ENCODE data around the gene HS3ST4.

Gene HS3ST4

GRCh38 chr16:25895380-25895779 is 203.6 kb downstream of the HS3ST4 start:
- no peak for DNase-seq (ENCODE audit: low read depth)

GRCh38 chr16:25896411-25896810 is 204.7 kb downstream of the HS3ST4 start:
- no peak for DNase-seq (ENCODE audit: low read depth)

- DNase-seq (ENCODE audit: low read depth): no peak
These were observed 205.9 kb downstream of the HS3ST4 start for GRCh38 chr16:25897702-25898101.

GRCh38 chr16:25905810-25906209 is 214.1 kb downstream of the HS3ST4 start:
- no peak for DNase-seq (ENCODE audit: low read depth)

DNA sequence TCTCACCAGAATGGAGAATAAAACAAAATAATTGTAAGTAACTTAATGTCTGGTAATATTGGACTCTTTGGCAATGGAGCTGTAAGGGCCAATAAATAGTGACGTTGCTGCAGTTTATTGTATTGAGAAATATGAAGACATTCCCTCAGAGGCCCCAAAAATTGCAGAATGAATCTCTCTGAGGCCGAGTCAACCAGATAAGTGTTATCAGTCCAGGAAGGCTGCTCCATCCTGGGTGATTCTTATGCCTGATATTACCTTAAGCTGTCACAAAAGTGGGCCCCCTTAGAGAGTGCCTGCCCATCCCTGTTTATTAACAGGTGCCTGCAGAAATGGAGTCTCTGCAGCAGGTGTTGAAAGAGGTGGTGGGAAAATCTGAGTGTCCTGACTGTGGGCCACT is 219.2 kb downstream of the HS3ST4 start:
- DNase-seq (ENCODE audit: low read depth): no peak

GRCh38 chr16:25912321-25912720 is 220.6 kb downstream of the HS3ST4 start:
- no peak for DNase-seq (ENCODE audit: low read depth)

GRCh38 chr16:25914357-25914962 is 222.7 kb downstream of the HS3ST4 start:
- DNase-seq (ENCODE audit: low read depth): no peak

- no peak for DNase-seq (ENCODE audit: low read depth)
These were observed 224.3 kb downstream of the HS3ST4 start for GRCh38 chr16:25916037-25916436.

- DNase-seq (ENCODE audit: low read depth): no peak
These were observed 230.7 kb downstream of the HS3ST4 start for GRCh38 chr16:25922438-25922837.

DNA sequence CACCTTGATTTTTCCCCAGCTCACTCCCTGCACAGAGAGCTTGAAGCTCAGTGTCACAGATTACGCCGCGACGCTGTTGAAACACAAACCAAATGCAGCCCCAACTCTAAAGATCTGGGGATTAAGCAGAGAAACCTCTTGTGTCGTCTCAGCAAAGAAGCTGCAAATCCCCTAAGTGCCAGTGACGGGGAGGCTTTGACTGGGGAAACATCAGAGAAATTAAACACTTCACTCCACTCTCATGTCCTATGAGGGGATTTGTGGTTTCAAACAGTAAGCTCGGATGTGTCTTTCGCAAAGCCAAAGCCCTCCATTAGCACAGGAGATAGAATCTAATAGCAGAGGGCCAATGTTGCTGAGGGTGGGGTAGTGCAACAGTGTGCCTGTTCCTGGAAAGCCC is 233.7 kb downstream of the HS3ST4 start:
- DNase-seq (ENCODE audit: low read depth): no peak

DNA sequence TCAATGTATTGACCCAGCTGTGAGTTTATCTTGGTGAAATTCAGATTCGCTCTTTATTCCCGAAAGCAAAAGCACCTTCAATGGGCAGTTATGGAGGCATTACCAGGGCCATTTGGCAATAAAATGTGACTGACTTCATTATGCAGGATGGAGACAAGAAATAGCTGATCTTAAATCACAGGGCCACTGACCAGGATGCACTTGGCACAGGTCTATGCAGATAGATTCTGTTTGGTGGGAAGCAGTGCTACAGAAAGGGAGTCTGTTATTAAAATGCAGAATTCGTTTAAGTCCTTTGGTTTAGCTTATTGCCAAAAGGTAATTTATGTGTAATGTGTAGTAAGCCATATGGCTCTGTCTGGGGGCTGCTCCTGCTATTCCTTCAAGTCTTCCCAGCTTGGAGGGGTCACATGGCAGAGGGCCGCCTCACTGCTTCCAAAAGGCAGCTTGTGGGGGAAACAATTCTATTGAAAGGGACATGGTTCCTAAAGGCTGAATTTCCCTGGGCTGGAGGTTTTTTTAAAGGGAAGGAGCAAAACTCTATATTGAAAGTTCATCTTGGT is 239.8 kb downstream of the HS3ST4 start:
- DNase-seq (ENCODE audit: low read depth): no peak

DNA sequence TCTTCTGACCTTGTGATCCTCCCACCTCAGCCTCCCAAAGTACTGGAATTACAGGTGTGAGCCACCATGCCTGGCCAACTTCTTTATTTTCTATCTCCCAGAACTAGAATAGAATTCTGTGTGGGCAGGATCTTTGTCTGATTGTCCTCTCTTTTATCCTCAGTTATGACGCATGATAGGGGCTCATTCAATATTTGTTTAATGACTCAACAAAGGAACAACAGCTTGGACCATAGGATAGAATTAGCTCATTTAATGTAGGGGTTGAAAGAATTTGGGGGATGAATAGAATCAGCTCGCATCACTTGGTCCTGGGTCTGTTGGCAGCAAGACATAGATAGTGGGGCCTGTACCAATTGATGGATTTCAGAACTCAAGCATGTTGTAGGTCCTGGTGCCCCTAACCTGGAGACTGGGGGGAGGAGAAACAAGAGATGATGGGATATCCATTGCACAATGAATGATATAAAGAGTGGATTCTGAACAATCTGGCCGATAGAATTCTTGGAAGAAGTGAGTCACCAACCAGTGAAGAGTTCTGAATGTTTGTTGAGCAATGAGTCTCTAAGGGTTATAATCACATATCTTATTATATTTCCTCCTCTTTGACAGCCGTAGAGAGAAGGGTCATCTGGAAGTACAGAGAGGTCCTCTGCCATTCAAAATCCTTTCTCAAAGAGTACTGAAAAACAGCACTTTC is 250.2 kb downstream of the HS3ST4 start:
- DNase-seq (ENCODE audit: low read depth): no peak

- no peak for DNase-seq (ENCODE audit: low read depth)
These were observed 259.0 kb downstream of the HS3ST4 start for GRCh38 chr16:25950586-25951281.

- DNase-seq (ENCODE audit: low read depth): no peak
These were observed 260.2 kb downstream of the HS3ST4 start for GRCh38 chr16:25951999-25952398.

DNA sequence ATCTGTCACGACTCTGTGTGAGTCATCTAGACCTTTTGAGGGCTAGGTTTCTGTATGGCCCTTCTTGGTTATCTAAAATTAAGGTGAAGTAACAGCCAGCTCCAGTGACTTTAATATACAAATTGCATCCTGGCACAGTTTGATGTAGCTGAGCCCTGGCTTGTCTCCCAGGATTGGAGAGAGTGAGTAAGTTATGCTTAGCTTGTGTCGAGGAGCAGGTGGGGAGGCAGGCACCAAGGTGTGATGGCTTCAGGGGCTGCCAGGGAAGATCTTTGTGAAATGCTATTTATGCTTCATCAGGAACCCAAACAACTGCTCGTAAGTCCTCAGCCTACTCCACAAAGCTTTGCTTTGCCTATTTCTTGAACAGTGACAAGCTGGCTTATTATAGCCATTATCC is 261.2 kb downstream of the HS3ST4 start:
- DNase-seq (ENCODE audit: low read depth): no peak

- no peak for DNase-seq (ENCODE audit: low read depth)
These were observed 265.9 kb downstream of the HS3ST4 start for GRCh38 chr16:25957707-25958106.

- no peak for DNase-seq (ENCODE audit: low read depth)
These were observed 267.5 kb downstream of the HS3ST4 start for GRCh38 chr16:25959221-25959620.

DNA sequence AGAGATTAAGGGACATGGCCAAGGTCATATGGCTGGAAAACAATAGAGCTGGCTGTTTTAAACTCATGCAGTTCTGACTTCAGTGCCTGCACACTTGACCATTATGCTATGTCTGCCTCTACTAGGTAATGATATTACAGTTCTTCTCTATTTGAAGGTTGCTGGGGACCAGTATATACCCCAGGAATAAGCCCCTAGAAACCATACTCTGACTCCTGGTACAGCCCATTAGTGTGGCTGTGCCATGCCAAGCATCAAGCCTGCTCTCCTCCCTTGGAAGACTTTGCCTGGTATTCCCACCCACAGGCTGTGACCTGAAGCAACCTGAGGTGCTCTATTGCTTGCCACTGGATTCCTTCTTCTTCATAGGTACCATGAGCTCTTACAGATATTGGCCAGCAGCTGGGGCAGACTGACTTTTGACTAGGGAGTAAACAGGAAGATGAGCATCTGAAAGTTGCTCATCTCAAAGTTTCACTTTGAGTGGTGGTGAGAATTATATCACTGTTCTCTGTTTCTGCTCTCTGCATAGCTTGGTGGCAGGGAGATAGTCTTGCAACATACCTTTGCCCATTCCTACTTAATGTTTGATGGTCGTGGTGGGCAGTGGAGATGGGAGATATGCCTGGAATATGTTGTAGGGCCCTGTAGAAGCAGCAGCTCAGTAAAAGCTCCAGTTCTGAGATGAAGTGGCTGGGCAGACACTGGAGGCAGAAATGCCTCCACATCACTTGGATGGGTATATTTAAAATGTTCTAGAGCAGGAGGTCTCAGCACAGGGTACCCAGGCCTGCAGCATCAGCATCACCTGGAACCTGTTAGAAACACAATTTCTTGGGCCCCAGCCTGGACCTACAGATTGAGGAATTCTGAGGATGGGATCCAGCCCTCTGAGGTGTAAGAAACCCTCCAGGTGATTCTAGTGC is 274.7 kb downstream of the HS3ST4 start:
- no peak for DNase-seq (ENCODE audit: low read depth)

- DNase-seq (ENCODE audit: low read depth): no peak
These were observed 285.4 kb downstream of the HS3ST4 start for GRCh38 chr16:25977121-25977520.

DNA sequence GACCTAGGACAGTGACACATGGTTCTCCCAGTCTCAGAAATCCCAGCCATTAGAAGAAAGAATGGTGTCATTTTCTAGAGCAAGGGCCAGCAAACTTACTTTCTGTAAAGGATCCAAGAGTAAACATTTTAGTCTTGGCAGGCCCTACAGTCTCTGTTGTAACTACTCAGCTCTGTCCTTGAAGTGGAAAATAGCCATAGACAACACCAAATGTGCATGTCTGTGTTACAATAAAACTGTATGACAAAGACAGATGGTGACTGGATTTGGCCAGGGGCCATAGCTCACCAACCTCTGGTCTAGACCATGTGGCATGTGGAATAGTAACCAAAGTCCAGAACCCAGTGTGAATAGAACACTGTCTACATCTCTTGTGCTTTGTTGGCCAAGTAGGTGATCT is 286.5 kb downstream of the HS3ST4 start:
- no peak for DNase-seq (ENCODE audit: low read depth)

DNA sequence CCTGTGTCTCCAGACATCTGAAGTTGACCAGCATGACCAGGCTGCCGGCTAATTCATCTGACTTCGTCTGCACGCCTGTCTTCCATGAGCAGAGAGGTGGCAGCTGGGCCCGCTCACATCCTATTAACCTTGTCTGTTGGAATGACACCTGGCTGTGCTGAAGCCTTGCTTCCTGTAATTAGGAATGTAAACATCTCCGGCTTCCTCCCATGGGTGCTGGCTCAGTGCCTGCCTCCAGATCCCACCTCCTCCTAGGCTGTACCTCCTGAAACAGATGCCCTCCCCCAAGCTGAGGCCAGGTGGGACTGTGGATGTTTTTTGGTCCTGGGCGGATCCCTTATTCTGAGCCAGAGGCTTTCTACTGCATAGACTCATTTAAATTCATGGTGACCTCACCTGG is 296.3 kb downstream of the HS3ST4 start:
- no peak for DNase-seq (ENCODE audit: low read depth)

DNA sequence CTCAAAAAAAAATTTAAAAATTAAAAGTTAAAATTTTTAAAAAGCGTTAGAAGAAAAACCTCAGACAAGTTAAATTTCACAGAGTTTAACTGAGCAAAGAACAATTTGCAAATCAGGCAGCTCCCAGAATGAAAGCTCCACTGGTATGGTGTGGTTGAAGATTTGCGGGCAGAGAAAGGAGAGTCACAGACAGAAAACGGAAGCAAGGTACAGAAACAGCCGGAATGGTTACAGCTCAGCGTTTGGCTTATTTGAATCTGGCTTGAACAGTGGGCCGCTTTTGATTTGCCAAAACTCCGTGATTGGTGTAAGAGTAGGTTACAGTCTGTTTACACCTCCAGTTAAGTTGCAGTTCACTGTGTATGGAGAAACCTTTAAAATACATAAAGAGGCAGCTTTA is 297.1 kb downstream of the HS3ST4 start:
- no peak for DNase-seq (ENCODE audit: low read depth)
